ENCODE results near the gene MAST2.

Gene MAST2

DNA sequence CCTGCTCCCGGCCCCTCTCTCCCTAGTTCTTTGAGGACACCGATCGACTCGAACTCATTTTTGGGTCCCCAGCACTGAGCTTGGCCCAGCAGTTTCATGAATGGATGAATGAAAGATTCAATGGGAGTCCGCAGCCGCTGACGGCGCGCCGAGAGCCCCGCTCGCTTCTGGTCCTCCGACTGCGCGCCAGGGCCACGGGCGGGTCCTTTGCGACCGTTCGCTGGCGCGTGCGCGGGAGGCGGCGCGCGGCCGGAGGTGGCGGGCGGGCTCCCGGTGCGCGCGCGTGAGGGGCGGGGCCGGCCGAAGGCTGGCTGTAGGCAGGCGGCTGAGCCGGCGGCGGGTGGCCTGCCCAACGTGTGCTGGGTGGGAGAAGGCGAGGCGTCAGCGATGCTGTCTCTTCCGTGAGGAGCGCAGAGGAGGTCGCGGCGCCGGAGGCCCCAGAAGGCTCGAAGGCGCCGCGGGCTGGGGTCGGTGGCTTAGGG is at the start of gene MAST2:
Gene MAST2, plus strand, starts transcription at position 314 of the 482 bp plus-strand sequence. CDS start 284 bp downstream, outside the sequence.
- peak within 1 kb of the TSS; percentile 73 for H3K4me3 ChIP-seq (ENCODE audit: low read depth, low read length)
- TF ChIP-seq, protein P1, sequence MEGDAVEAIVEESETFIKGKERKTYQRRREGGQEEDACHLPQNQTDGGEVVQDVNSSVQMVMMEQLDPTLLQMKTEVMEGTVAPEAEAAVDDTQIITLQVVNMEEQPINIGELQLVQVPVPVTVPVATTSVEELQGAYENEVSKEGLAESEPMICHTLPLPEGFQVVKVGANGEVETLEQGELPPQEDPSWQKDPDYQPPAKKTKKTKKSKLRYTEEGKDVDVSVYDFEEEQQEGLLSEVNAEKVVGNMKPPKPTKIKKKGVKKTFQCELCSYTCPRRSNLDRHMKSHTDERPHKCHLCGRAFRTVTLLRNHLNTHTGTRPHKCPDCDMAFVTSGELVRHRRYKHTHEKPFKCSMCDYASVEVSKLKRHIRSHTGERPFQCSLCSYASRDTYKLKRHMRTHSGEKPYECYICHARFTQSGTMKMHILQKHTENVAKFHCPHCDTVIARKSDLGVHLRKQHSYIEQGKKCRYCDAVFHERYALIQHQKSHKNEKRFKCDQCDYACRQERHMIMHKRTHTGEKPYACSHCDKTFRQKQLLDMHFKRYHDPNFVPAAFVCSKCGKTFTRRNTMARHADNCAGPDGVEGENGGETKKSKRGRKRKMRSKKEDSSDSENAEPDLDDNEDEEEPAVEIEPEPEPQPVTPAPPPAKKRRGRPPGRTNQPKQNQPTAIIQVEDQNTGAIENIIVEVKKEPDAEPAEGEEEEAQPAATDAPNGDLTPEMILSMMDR (IDR thresholded peaks at IDR 0.05; ENCODE audit: control insufficient read depth, extremely low read depth, insufficient read depth), result no peak
- peak; percentile 36 for DNase-seq (ENCODE audit: low read depth)

DNA sequence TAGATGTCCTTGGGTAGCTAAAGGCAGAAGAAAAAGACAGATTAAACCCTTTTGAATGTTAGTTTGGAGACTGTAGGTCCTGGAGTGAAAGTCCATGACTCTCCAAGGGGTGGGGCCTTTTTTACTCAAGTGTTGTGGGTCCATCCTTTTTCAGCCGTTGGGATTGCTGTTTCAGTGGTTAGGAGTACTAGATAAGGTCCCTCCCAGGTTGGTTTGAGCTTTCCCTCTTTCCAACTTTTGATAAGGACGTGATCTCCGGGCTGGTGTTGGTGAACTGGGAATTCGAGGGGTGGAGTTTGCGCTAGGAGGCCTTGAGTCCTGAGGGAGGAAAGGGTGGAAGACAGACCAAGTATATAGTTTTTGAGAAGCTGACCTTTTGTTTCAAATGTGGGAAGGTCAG is 47.7 kb upstream of the MAST2 start:
- no peak for DNase-seq (ENCODE audit: low read depth)
- TF ChIP-seq, protein P1 (IDR thresholded peaks at IDR 0.05; ENCODE audit: control insufficient read depth, extremely low read depth, insufficient read depth), result no peak
- H3K4me3 ChIP-seq (ENCODE audit: low read depth, low read length), result no peak overlapping the region

DNA sequence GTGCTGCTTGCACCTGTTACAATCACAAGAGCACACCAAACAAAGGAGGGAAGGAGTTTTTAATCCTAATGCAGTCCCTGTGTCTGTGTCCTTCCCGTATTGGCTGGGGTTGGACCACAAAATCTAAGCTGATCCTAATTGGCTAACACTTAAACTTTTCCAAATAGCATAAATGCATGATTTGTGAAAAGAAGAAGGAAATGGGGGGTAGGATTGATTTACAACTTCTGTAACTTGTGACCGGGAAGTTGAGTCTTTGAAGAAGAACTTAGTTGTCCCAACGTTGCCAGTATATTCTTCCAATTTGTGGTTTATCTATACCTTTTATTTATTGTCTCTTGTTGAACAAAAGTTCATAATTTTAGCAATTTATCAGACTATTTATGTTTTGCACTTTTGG is 41.1 kb upstream of the MAST2 start:
- no peak overlapping the region for H3K4me3 ChIP-seq (ENCODE audit: low read depth, low read length)
- TF ChIP-seq, protein P1 (IDR thresholded peaks at IDR 0.05; ENCODE audit: control insufficient read depth, extremely low read depth, insufficient read depth), result no peak
- no peak for DNase-seq (ENCODE audit: low read depth)

DNA sequence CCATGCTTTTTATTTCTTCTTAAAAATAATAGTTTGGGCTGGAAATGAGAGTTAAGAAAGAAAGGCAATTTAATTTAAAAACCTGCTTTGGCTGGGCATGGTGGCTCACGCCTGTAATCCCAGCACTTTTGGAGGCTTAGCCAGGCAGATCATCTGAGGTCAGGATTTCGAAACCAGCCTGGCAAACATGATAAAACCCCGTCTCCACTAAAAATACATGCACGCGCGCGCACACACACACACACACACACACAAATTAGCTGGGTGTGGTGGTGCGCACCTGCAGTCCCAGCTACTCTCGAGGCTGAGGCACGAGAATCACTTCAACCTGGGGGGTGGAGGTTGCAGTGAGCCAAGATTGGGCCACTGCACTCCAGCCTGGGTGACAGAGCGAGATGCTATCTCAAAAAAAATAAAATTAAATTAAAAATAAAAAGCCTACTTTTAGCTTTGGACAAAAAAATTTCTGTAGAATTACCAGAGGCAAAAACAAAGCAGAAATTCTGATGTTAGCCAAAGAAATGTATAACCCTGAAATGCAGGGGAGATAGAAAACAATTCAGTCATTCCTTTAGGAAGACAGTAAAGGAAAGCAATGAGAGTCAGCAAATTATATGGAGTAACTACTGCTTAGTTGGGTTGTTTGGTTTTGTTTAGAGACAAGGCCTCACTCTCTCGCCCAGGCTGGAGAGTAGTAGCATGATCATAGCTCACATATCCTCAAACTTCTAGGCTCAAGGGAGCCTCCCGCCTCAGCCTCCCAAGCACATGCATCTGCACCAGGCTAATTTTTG is 37.2 kb upstream of the MAST2 start:
- H3K4me3 ChIP-seq (ENCODE audit: low read depth, low read length), result no peak overlapping the region
- no peak for DNase-seq (ENCODE audit: low read depth)
- TF ChIP-seq, protein P1 (IDR thresholded peaks at IDR 0.05; ENCODE audit: control insufficient read depth, extremely low read depth, insufficient read depth), result no peak

DNA sequence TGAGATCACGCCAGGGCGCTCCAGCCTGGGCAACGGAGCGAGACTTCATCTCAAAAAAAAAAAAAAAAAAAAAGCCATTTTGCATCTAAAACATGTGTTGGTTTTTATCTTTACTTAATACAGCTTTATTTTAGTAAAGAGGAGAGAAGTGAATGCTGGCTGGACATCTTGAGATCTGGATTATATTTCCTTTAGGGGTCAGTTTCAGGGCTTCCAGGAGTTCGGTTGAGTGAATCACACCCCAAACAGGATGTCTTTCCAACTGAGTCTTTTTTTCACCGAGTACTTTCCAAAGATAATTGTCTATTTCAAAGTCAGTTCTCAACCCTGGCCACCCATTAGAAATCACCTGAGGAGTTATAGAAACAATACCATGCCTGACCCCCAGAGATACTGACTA is 36.4 kb upstream of the MAST2 start:
- no peak overlapping the region for H3K4me3 ChIP-seq (ENCODE audit: low read depth, low read length)
- TF ChIP-seq, protein P1 (IDR thresholded peaks at IDR 0.05; ENCODE audit: control insufficient read depth, extremely low read depth, insufficient read depth), result no peak
- no peak for DNase-seq (ENCODE audit: low read depth)

DNA sequence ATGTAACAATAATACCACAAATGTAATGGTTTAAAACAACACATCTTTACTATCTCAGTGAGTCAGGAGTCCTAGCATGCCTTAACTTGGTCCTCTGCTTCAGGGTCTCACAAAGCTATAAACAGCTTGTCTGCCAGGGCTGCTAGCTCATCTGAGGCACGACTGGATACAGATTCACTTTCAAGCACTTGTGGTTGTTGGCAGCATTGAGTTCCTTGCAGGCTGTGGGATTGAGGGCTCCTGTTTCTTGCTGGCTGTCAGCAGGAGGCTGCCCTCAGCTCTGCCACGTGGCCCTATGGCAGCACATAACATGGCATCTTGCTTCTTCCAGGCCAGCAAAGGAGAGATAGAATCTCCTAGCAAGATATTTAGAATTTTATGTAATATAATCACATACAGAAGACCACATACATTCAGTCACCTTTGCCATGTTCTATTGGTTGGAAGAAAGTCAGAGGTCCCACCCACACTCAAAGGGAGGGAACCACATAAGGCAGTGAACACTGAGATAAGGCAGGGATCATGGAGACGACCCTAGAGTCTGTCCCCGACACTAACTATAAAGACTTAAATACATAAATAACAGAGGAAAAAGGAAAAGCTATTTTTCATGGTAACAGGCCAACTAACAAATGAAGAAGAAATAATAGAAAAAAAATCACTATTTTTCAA is 34.0 kb upstream of the MAST2 start:
- no peak for DNase-seq (ENCODE audit: low read depth)
- TF ChIP-seq, protein P1 (IDR thresholded peaks at IDR 0.05; ENCODE audit: control insufficient read depth, extremely low read depth, insufficient read depth), result no peak
- no peak overlapping the region for H3K4me3 ChIP-seq (ENCODE audit: low read depth, low read length)
